ENCODE measurements around the gene ADGRG6.

The ADGRG6 gene

GRCh38 chr6:142301651-142302391, at the start of gene ADGRG6:
TSS of gene ADGRG6 (plus strand) at chr6:142302007. CDS start at chr6:142302330, 323 bp downstream.
- Histone ChIP-seq H4K20me1 (ENCODE audit: insufficient read depth, low read length) (no peaks in the 10 kb centered on the region), H3K4me3 (ENCODE audit: low read length) (peak within 1 kb of the TSS; percentile 37; the same call in 1 of the 2 replicates), H3K9ac (ENCODE audit: low read length) (no peak within 1 kb of the TSS), H3K79me2 (ENCODE audit: low read length) (no peaks in the 10 kb centered on the region), H3K27ac (ENCODE audit: low read length) (no peak within 1 kb of the TSS), H3K4me1 (ENCODE audit: low read length) (no peaks in the 10 kb centered on the region), H2AFZ (ENCODE audit: low read length) (no peak within 1 kb of the TSS), H3K9me2 (replicated peaks; ENCODE audit: insufficient read depth, low read length) (no peaks in the 10 kb centered on the region), H3F3A (ENCODE audit: insufficient read depth, low read length) (no peaks in the 10 kb centered on the region), H3K4me2 (ENCODE audit: low read depth, low read length) (peak within 1 kb of the TSS; percentile 21; the same call in 1 of the 2 replicates), H3K36me3 (replicated peaks; ENCODE audit: insufficient read depth, low read length) (no peaks in the 10 kb centered on the region), H3K9me3 (replicated peaks; ENCODE audit: insufficient read depth, low read length) (no peaks in the 10 kb centered on the region), H3K27me3 (replicated peaks; ENCODE audit: insufficient read depth, low read length) (no peaks in the 10 kb centered on the region)
- peak; percentile 19 for DNase-seq
- TF ChIP-seq, protein P1, sequence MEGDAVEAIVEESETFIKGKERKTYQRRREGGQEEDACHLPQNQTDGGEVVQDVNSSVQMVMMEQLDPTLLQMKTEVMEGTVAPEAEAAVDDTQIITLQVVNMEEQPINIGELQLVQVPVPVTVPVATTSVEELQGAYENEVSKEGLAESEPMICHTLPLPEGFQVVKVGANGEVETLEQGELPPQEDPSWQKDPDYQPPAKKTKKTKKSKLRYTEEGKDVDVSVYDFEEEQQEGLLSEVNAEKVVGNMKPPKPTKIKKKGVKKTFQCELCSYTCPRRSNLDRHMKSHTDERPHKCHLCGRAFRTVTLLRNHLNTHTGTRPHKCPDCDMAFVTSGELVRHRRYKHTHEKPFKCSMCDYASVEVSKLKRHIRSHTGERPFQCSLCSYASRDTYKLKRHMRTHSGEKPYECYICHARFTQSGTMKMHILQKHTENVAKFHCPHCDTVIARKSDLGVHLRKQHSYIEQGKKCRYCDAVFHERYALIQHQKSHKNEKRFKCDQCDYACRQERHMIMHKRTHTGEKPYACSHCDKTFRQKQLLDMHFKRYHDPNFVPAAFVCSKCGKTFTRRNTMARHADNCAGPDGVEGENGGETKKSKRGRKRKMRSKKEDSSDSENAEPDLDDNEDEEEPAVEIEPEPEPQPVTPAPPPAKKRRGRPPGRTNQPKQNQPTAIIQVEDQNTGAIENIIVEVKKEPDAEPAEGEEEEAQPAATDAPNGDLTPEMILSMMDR (IDR thresholded peaks at IDR 0.05; ENCODE audit: low read length) = no peak
- no peak for TF ChIP-seq EZH2 (optimal IDR thresholded peaks at IDR 0.05; ENCODE audit: low read depth, low read length)
- TF ChIP-seq EZH2phosphoT487 (IDR thresholded peaks at IDR 0.05; ENCODE audit: low read length) = no peak

- Histone ChIP-seq H3K27ac (ENCODE audit: low read length) (no peak overlapping the region), H3K4me3 (ENCODE audit: low read length) (no peak overlapping the region), H3K9ac (ENCODE audit: low read length) (no peak overlapping the region), H3K36me3 (replicated peaks; ENCODE audit: insufficient read depth, low read length) (no peaks in the 10 kb centered on the region), H3K9me3 (replicated peaks; ENCODE audit: insufficient read depth, low read length) (no peaks in the 10 kb centered on the region), H4K20me1 (ENCODE audit: insufficient read depth, low read length) (no peaks in the 10 kb centered on the region), H3K27me3 (replicated peaks; ENCODE audit: insufficient read depth, low read length) (no peaks in the 10 kb centered on the region), H3F3A (ENCODE audit: insufficient read depth, low read length) (no peaks in the 10 kb centered on the region), H3K79me2 (ENCODE audit: low read length) (no peaks in the 10 kb centered on the region), H3K4me1 (ENCODE audit: low read length) (no peaks in the 10 kb centered on the region), H3K4me2 (ENCODE audit: low read depth, low read length) (no peak overlapping the region), H3K9me2 (replicated peaks; ENCODE audit: insufficient read depth, low read length) (no peaks in the 10 kb centered on the region), H2AFZ (ENCODE audit: low read length) (no peak overlapping the region)
- TF ChIP-seq, protein P1 (IDR thresholded peaks at IDR 0.05; ENCODE audit: low read length) = no peak
- TF ChIP-seq EZH2 (optimal IDR thresholded peaks at IDR 0.05; ENCODE audit: low read depth, low read length) = no peak
- DNase-seq = no peak
These were observed 47.3 kb upstream of the ADGRG6 start for GRCh38 chr6:142254513-142254912.

- Histone ChIP-seq H3K9me2 (replicated peaks; ENCODE audit: insufficient read depth, low read length) (no peaks in the 10 kb centered on the region), H3K9ac (ENCODE audit: low read length) (no peak overlapping the region), H3K27me3 (replicated peaks; ENCODE audit: insufficient read depth, low read length) (no peaks in the 10 kb centered on the region), H3K9me3 (replicated peaks; ENCODE audit: insufficient read depth, low read length) (no peaks in the 10 kb centered on the region), H3K36me3 (replicated peaks; ENCODE audit: insufficient read depth, low read length) (no peaks in the 10 kb centered on the region), H3F3A (ENCODE audit: insufficient read depth, low read length) (no peaks in the 10 kb centered on the region), H3K4me2 (ENCODE audit: low read depth, low read length) (no peak overlapping the region), H3K4me3 (ENCODE audit: low read length) (no peak overlapping the region), H3K4me1 (ENCODE audit: low read length) (no peaks in the 10 kb centered on the region), H4K20me1 (ENCODE audit: insufficient read depth, low read length) (no peaks in the 10 kb centered on the region), H3K79me2 (ENCODE audit: low read length) (no peaks in the 10 kb centered on the region), H3K27ac (ENCODE audit: low read length) (no peak overlapping the region), H2AFZ (ENCODE audit: low read length) (no peak overlapping the region)
- no peak for DNase-seq
- TF ChIP-seq, protein P1 (IDR thresholded peaks at IDR 0.05; ENCODE audit: low read length) = no peak
- TF ChIP-seq EZH2phosphoT487 (IDR thresholded peaks at IDR 0.05; ENCODE audit: low read length) = no peak
- TF ChIP-seq EZH2 (optimal IDR thresholded peaks at IDR 0.05; ENCODE audit: low read depth, low read length) = no peak
These were observed 46.0 kb upstream of the ADGRG6 start for GRCh38 chr6:142255785-142256184.

All from MM.1S (cell line).